Right lobe of liver (tissue), 6 donors: ENCODE results near the gene FAU. TPM values are rescaled to one million over a fixed set of nuclear protein-coding genes. Genes with fewer than 3 reads are reported as not detected.
A peak's percentile ranks its signal among the peaks of the same experiment; 100 is the strongest.

Experiments
- ATAC-seq, 4 donors: fragments of 200-7000 bp; cut with Tn5 transposase; one replicate each; pipeline ENCODE4 v1.9.1; 2020; ENCODE audit warnings: mild to moderate bottlenecking in 4 of 4, moderate library complexity in 4 of 4
- DNase-seq, 3 donors: peaks; one replicate each; pipeline ENCODE4 v3.0.0-alpha.2; 2020
- H3K27ac ChIP-seq, 3 donors: fragments of 200-600 bp; one replicate each; pipeline ENCODE4 v1.8.0; 2022
- H3K27me3 ChIP-seq, 2 donors: fragments of 200-600 bp; one replicate each; pipeline ENCODE4 v1.8.0; 2022
- H3K36me3 ChIP-seq, 4 donors: fragments of 200-600 bp; sonication (generic) in 1 of 4; one replicate each; pipeline versions ENCODE4 v1.5.1 to v1.8.0; 2017 to 2022; ENCODE audit warnings: control low read depth in 1 of 4
- H3K4me1 ChIP-seq, 4 donors: fragments of 200-600 bp; sonication (generic) in 1 of 4; one replicate each; pipeline versions ENCODE4 v1.5.1 to v1.8.0; 2017 to 2022; ENCODE audit warnings: control low read depth in 1 of 4
- H3K4me3 ChIP-seq, 3 donors: fragments of 200-600 bp; one replicate each; pipeline ENCODE4 v1.8.0; 2022
- H3K9me3 ChIP-seq, 4 donors: fragments of 200-600 bp; sonication (generic) in 1 of 4; one replicate each; pipeline versions ENCODE4 v1.5.1 to v1.8.0; 2017 to 2022; ENCODE audit warnings: control low read depth in 1 of 4
- CTCF ChIP-seq, 4 donors: fragments of 200-600 bp in 3 of 4; fragments of 450-650 bp in 1 of 4; IDR thresholded peaks; one replicate each; pipeline versions ENCODE4 v1.5.1 to v1.8.0; 2016 to 2022; ENCODE audit warnings: antibody characterized with exemption in 4 of 4, mild to moderate bottlenecking in 2 of 4
- POLR2A ChIP-seq: fragments of 450-650 bp; IDR thresholded peaks from one replicate; pipeline ENCODE4 v1.6.1; 2017; ENCODE audit warnings: antibody characterized with exemption, mild to moderate bottlenecking
- WGBS: methylation state at CpG from one replicate; pipeline ENCODE4 v1.1.6; 2018; ENCODE audit warnings: low coverage, low lambda C conversion rate; ENCODE audit not compliant: insufficient coverage; ENCODE audit errors: missing lambda C conversion rate; 5-methylcytosine and 5-hydroxymethylcytosine counted together
- intact Hi-C, 2 donors: fragments of 100-400 bp; cut with DNase I; formaldehyde crosslinking; loops; one replicate each; pipeline versions ENCODE4 v1.11.2 to v1.14.1; 2022
- total RNA-seq, 6 experiments: library from RNA; depleted of rRNA in 2 of 6; stranded (reverse); fragments of >200 nt in 2 of 6; fragmentation: NEBNext Ultra II Directional in 3 of 6; extraction: Animal tissue kit (Norgen Biotek cat#: 25700) in 3 of 6; gene quantifications; one replicate each; pipeline versions ENCODE4 v1.1.0 to v1.2.4, GENCODE V29; 2016 to 2023
- donor health status: DM: no; HTN: yes; CAD: no.
- donor health status: DM: no; HTN: no; CAD: no.
- donor health status: DM: no; HTN: no; CAD: no.
- donor health status: DM: no; HTN: yes; CAD: no.
- donor health status: DM: no; HTN: yes; CAD: no.

The FAU gene
- total RNA-seq, 6 experiments from 2014 or later = 287 to 472 (median 343) TPM

- Histone ChIP-seq H3K27me3 (no peaks in the 10 kb centered on the region), H3K4me1 (peaks cover 0 to 31% (median 18%) of the 10 kb centered on the region in 4 donors), H3K27ac (peak overlapping the region in 1 of 3 donors; percentile 21), H3K36me3 (peaks cover 5 to 26% (median 11%) of the 10 kb centered on the region in 4 donors), H3K4me3 (no peak overlapping the region), H3K9me3 (no peaks in the 10 kb centered on the region)
- WGBS = 72% methylated on average over 10 of the region's 18 CpGs
- peak in 1 of 3 donors; percentile 13 for DNase-seq
- intact Hi-C loops = no loop called here
- no peak for ATAC-seq
- TF ChIP-seq CTCF (IDR thresholded peaks at IDR 0.05) (no peak), POLR2A (no peak)
Measured at GRCh38 chr11:65118097-65118837, 3.7 kb downstream of the FAU start.

GRCh38 chr11:65117206-65118096, 4.5 kb downstream of the FAU start, which contains the start of gene ZNHIT2:
ZNHIT2 (minus strand) TSS chr11:65117701; CDS start chr11:65117653, 48 bp downstream.
- DNase-seq = peak; percentile 99 to 100 (median 99)
- Histone ChIP-seq H3K27ac (peak within 1 kb of the TSS; percentile 27 to 92 (median 64)), H3K36me3 (peaks cover 5 to 26% (median 11%) of the 10 kb centered on the region in 4 donors), H3K9me3 (no peaks in the 10 kb centered on the region), H3K4me3 (peak within 1 kb of the TSS; percentile 68 to 91 (median 89)), H3K27me3 (no peaks in the 10 kb centered on the region), H3K4me1 (peaks cover 0 to 39% (median 22%) of the 10 kb centered on the region in 4 donors)
- WGBS = 1% methylated on average over 29 of the region's 89 CpGs
- peak; percentile 95 to 97 (median 96) for TF ChIP-seq CTCF (IDR thresholded peaks at IDR 0.05)
- peak; percentile 75 for TF ChIP-seq POLR2A
- intact Hi-C loops = no loop called here
- ATAC-seq = peak; percentile 75 to 85 (median 82)

GRCh38 chr11:65116370-65117205, 5.3 kb downstream of the FAU start:
- Histone ChIP-seq H3K27me3 (no peaks in the 10 kb centered on the region), H3K36me3 (peaks cover 5 to 26% (median 11%) of the 10 kb centered on the region in 4 donors), H3K27ac (peak overlapping the region; percentile 27 to 92 (median 64)), H3K4me1 (peaks cover 0 to 39% (median 23%) of the 10 kb centered on the region in 4 donors), H3K9me3 (no peaks in the 10 kb centered on the region), H3K4me3 (peak overlapping the region; percentile 68 to 91 (median 89))
- 0% methylated on average over 11 of the region's 68 CpGs for WGBS
- intact Hi-C loops = no loop called here
- DNase-seq (peak; percentile 62 to 69 (median 62)), ATAC-seq (peak; percentile 0 to 7 (median 3))
- TF ChIP-seq POLR2A (no peak), CTCF (IDR thresholded peaks at IDR 0.05) (no peak)
